ENCODE data around the gene SLC6A1. TPM values are rescaled to one million over a fixed set of nuclear protein-coding genes. Genes with fewer than 3 reads are reported as not detected.
"Not testable (repeated sequence)": the region's sequence is repeated elsewhere in the genome, so short reads cannot be mapped to it uniquely, and the experiment has no call there.

Gene SLC6A1
- total RNA-seq, 1 experiment from 2014 or later: not detected

- no peak for DNase-seq (ENCODE audit: low spot score)
These were observed 67.2 kb downstream of the SLC6A1 start for GRCh38 chr3:11059799-11060115.

- peak; percentile 66 for DNase-seq (ENCODE audit: low spot score)
These were observed 68.1 kb downstream of the SLC6A1 start for GRCh38 chr3:11060500-11061251.

GRCh38 chr3:11061268-11061871 lies 68.8 kb downstream of the SLC6A1 start:
- not testable (repeated sequence) for DNase-seq (ENCODE audit: low spot score)

- no peak for DNase-seq (ENCODE audit: low spot score)
These were observed 70.2 kb downstream of the SLC6A1 start for GRCh38 chr3:11062704-11063103.

- no peak for DNase-seq (ENCODE audit: low spot score)
These were observed 78.7 kb downstream of the SLC6A1 start for GRCh38 chr3:11071096-11071755.

- no peak for DNase-seq (ENCODE audit: low spot score)
These were observed 80.1 kb downstream of the SLC6A1 start for GRCh38 chr3:11072631-11073030.

GRCh38 chr3:11074011-11074410 lies 81.5 kb downstream of the SLC6A1 start:
- no peak for DNase-seq (ENCODE audit: low spot score)

GRCh38 chr3:11074451-11074850 lies 81.9 kb downstream of the SLC6A1 start:
- no peak for DNase-seq (ENCODE audit: low spot score)

- not testable (repeated sequence) for DNase-seq (ENCODE audit: low spot score)
These were observed 82.6 kb downstream of the SLC6A1 start for GRCh38 chr3:11075122-11075521.

GRCh38 chr3:11076711-11077110 lies 84.2 kb downstream of the SLC6A1 start:
- no peak for DNase-seq (ENCODE audit: low spot score)

GRCh38 chr3:11077466-11077865 lies 84.9 kb downstream of the SLC6A1 start:
- peak; percentile 29 for DNase-seq (ENCODE audit: low spot score)

GRCh38 chr3:11078826-11079515 lies 86.4 kb downstream of the SLC6A1 start:
- no peak for DNase-seq (ENCODE audit: low spot score)

- peak; percentile 51 for DNase-seq (ENCODE audit: low spot score)
These were observed 87.9 kb downstream of the SLC6A1 start for GRCh38 chr3:11080492-11080891.

- DNase-seq (ENCODE audit: low spot score): no peak
These were observed 91.5 kb downstream of the SLC6A1 start for GRCh38 chr3:11084098-11084497.

GRCh38 chr3:11084677-11085076 lies 92.1 kb downstream of the SLC6A1 start:
- peak; percentile 21 for DNase-seq (ENCODE audit: low spot score)

- DNase-seq (ENCODE audit: low spot score): peak; percentile 19
These were observed 92.7 kb downstream of the SLC6A1 start for GRCh38 chr3:11085093-11085840.

- DNase-seq (ENCODE audit: low spot score): no peak
These were observed 94.3 kb downstream of the SLC6A1 start for GRCh38 chr3:11086856-11087255.

- no peak for DNase-seq (ENCODE audit: low spot score)
These were observed 95.5 kb downstream of the SLC6A1 start for GRCh38 chr3:11088066-11088465.

GRCh38 chr3:11088831-11089230 lies 96.3 kb downstream of the SLC6A1 start:
- DNase-seq (ENCODE audit: low spot score): no peak
